Measurements from ENCODE around the gene EMC10.

EMC10 gene

GRCh38 chr19:50476224-50476906, at the start of gene EMC10, which contains the start of gene GARIN5A:
EMC10 (plus strand) TSS chr19:50476507; CDS start chr19:50476545, 38 bp downstream.
GARIN5A (minus strand) TSS chr19:50476848; CDS start chr19:50476388, 460 bp downstream.
- peak within 1 kb of the TSS; percentile 86 to 90 for H3K4me3 ChIP-seq
- H3K27me3 ChIP-seq = no peaks in the 10 kb centered on the region
- H3K9me3 ChIP-seq = no peaks in the 10 kb centered on the region
- intact Hi-C loops (cut with DNase I; ENCODE audit: low total_unique reads) = loop anchor here (1.0 kb wide), 1 partner anchor 35 kb away; the partner anchor contains the start of gene JOSD2
- peak within 1 kb of the TSS; percentile 69 to 76 for H3K27ac ChIP-seq
- H3K4me1 ChIP-seq = peaks cover 0 to 21% (median 14%) of the 10 kb centered on the region in 4 donors
- DNase-seq = peak; percentile 68 to 90
- TF ChIP-seq CTCF (IDR thresholded peaks at IDR 0.05) = no peak
- H3K36me3 ChIP-seq = peaks cover 13 to 30% (median 27%) of the 10 kb centered on the region in 3 donors

GRCh38 chr19:50427318-50427925, 48.9 kb upstream of the EMC10 start:
- intact Hi-C loops (cut with DNase I; ENCODE audit: low total_unique reads) = no loop called here
- H3K36me3 ChIP-seq = no peaks in the 10 kb centered on the region
- TF ChIP-seq CTCF (IDR thresholded peaks at IDR 0.05) = no peak
- DNase-seq = no peak
- peaks cover 5 to 65% of the 10 kb centered on the region in 2 donors for H3K27me3 ChIP-seq
- peaks cover 5 to 19% (median 16%) of the 10 kb centered on the region in 4 donors for H3K4me1 ChIP-seq
- peak overlapping the region in 1 of 2 donors; percentile 13 for H3K4me3 ChIP-seq
- no peaks in the 10 kb centered on the region for H3K9me3 ChIP-seq
- no peak overlapping the region for H3K27ac ChIP-seq

GRCh38 chr19:50427997-50428425, 48.3 kb upstream of the EMC10 start:
- Histone ChIP-seq H3K9me3 (no peaks in the 10 kb centered on the region), H3K4me3 (peak overlapping the region in 1 of 2 donors; percentile 13), H3K27me3 (peaks cover 5 to 65% of the 10 kb centered on the region in 2 donors), H3K4me1 (peaks cover 5 to 22% (median 18%) of the 10 kb centered on the region in 4 donors), H3K36me3 (no peaks in the 10 kb centered on the region), H3K27ac (no peak overlapping the region)
- no peak for TF ChIP-seq CTCF (IDR thresholded peaks at IDR 0.05)
- peak; percentile 83 to 90 for DNase-seq
- intact Hi-C loops (cut with DNase I; ENCODE audit: low total_unique reads) = no loop called here

- peaks cover 5 to 22% (median 18%) of the 10 kb centered on the region in 4 donors for H3K4me1 ChIP-seq
- no peak for DNase-seq
- no peak overlapping the region for H3K27ac ChIP-seq
- intact Hi-C loops (cut with DNase I; ENCODE audit: low total_unique reads) = no loop called here
- no peaks in the 10 kb centered on the region for H3K9me3 ChIP-seq
- no peak overlapping the region for H3K4me3 ChIP-seq
- TF ChIP-seq CTCF (IDR thresholded peaks at IDR 0.05) = no peak
- H3K36me3 ChIP-seq = no peaks in the 10 kb centered on the region
- H3K27me3 ChIP-seq = peaks cover 5 to 66% of the 10 kb centered on the region in 2 donors
Measured at GRCh38 chr19:50428772-50429463, 47.4 kb upstream of the EMC10 start.

GRCh38 chr19:50430888-50431342, 45.4 kb upstream of the EMC10 start:
- no peaks in the 10 kb centered on the region for H3K36me3 ChIP-seq
- TF ChIP-seq CTCF (IDR thresholded peaks at IDR 0.05) = no peak
- H3K4me3 ChIP-seq = peak overlapping the region; percentile 46 to 61
- H3K4me1 ChIP-seq = peaks cover 5 to 22% (median 18%) of the 10 kb centered on the region in 4 donors
- peaks cover 5 to 79% of the 10 kb centered on the region in 2 donors for H3K27me3 ChIP-seq
- no peaks in the 10 kb centered on the region for H3K9me3 ChIP-seq
- no peak for DNase-seq
- intact Hi-C loops (cut with DNase I; ENCODE audit: low total_unique reads) = no loop called here
- peak overlapping the region in 1 of 2 donors; percentile 32 for H3K27ac ChIP-seq

All from tibial artery (tissue), 4 donors.